K562 (cell line): ENCODE results near the gene FSTL4. TPM values are rescaled to one million over a fixed set of nuclear protein-coding genes. Genes with fewer than 3 reads are reported as not detected.

ENCODE experiments used
- ATAC-seq: fragments of 200-7000 bp; cut with Tn5 transposase; 3 replicates; pipeline ENCODE4 v1.9.1; 2020; ENCODE audit warnings: moderate library complexity
- BruUV-seq: library from RNA; stranded (reverse); fragments of 400-500 nt; replicated peaks from 2 replicates; lab custom pipeline; 2021; lab: Mats Ljungman, UMichigan
- CTCF ChIA-PET: fragments of 300-600 bp; formaldehyde crosslinking; extraction: SDS; loops from one replicate; lab custom pipeline; 2021; ENCODE audit warnings: low intra/inter-chr PET ratio; lab: Yijun Ruan, JAX
- POLR2A ChIA-PET: fragments of 300-600, 350-650 bp; sonication (Branson Sonifier 250); formaldehyde crosslinking; extraction: SDS; loops from one replicate; lab custom pipeline; 2021; ENCODE audit warnings: antibody characterized with exemption, inconsistent platforms; lab: Yijun Ruan, JAX
- DNase-seq, 4 experiments: peaks; one replicate each; pipeline versions ENCODE4 v3.0.0 to v3.0.0-alpha.2; 2011 to 2018; ENCODE audit warnings: low spot score in 3 of 4, mixed read lengths in 3 of 4; ENCODE audit errors: extremely low read depth in 1 of 4
- FAIRE-seq: peaks from 2 replicates; lab custom pipeline; 2011; peaks lifted over from hg19 to GRCh38; lab: Jason Lieb, UNC
- H2AFZ ChIP-seq: 2 replicates; pipeline ENCODE4 v1.6.0; 2011; ENCODE audit warnings: low read depth, low read length, control low read depth, inconsistent platforms
- H3K27ac ChIP-seq: fragments of 200-600 bp; 3 replicates; pipeline ENCODE4 v1.8.0; 2011; ENCODE audit warnings: low read depth, mild to moderate bottlenecking, control low read depth, inconsistent platforms, low read length, moderate library complexity, mixed read lengths; ENCODE audit errors: extremely low read depth
- H3K27me3 ChIP-seq, 2 experiments: fragments of 300-600 bp in 1 of 2; 2 replicates in 1 of 2; 3 replicates in 1 of 2; pipeline versions ENCODE4 v1.6.0 to v1.8.0; 2011; ENCODE audit warnings: inconsistent platforms in 2 of 2, low read length in 2 of 2, mild to moderate bottlenecking in 1 of 2, mixed read lengths in 1 of 2, moderate library complexity in 1 of 2; ENCODE audit not compliant: control insufficient read depth in 2 of 2, insufficient read depth in 2 of 2
- H3K36me3 ChIP-seq: fragments of 300-600 bp; 3 replicates; pipeline ENCODE4 v1.8.0; 2011; ENCODE audit warnings: mild to moderate bottlenecking, low read length, inconsistent platforms; ENCODE audit not compliant: control insufficient read depth, insufficient read depth
- H3K4me1 ChIP-seq, 2 experiments: fragments of 200-600 bp in 1 of 2; replicated peaks in 1 of 2; 2 replicates in 1 of 2; 3 replicates in 1 of 2; pipeline versions ENCODE4 v1.5.1 to v1.8.0; 2011; ENCODE audit warnings: inconsistent platforms in 2 of 2, low read length in 2 of 2, mild to moderate bottlenecking in 1 of 2, mixed read lengths in 1 of 2, moderate library complexity in 1 of 2; ENCODE audit not compliant: control insufficient read depth in 2 of 2, insufficient read depth in 2 of 2
- H3K4me2 ChIP-seq: 2 replicates; pipeline ENCODE4 v1.6.1; 2011; ENCODE audit warnings: low read length, control low read depth, inconsistent platforms, mixed read lengths; ENCODE audit not compliant: insufficient read depth
- H3K4me3 ChIP-seq: fragments of 200-600 bp; sonication (generic), shearing (Covaris generic); 2 replicates; pipeline ENCODE4 v1.5.1; 2016; ENCODE audit warnings: control low read depth, inconsistent platforms
- H3K79me2 ChIP-seq: fragments of 200-600 bp; 3 replicates; pipeline ENCODE4 v1.8.0; 2011; ENCODE audit warnings: low read length, inconsistent platforms; ENCODE audit not compliant: control insufficient read depth, insufficient read depth
- H3K9ac ChIP-seq, 2 experiments: 2 replicates each; pipeline versions ENCODE4 v1.6.0 to v1.6.1; 2011; ENCODE audit warnings: low read depth in 2 of 2, low read length in 2 of 2, control low read depth in 1 of 2, inconsistent platforms in 1 of 2, mild to moderate bottlenecking in 1 of 2, mixed read lengths in 1 of 2; ENCODE audit not compliant: insufficient read depth in 1 of 2
- H3K9me1 ChIP-seq: one replicate; pipeline ENCODE4 v1.6.0; 2011; ENCODE audit warnings: inconsistent platforms, mild to moderate bottlenecking, low read length, moderate library complexity; ENCODE audit not compliant: control insufficient read depth, insufficient read depth
- H3K9me3 ChIP-seq: replicated peaks from 2 replicates; pipeline ENCODE4 v1.5.1; 2011; ENCODE audit warnings: low read depth, low read length, inconsistent platforms; ENCODE audit not compliant: control insufficient read depth, insufficient read depth
- H4K20me1 ChIP-seq: replicated peaks from 2 replicates; pipeline ENCODE4 v1.6.1; 2011; ENCODE audit warnings: low read length, inconsistent platforms, mixed read lengths; ENCODE audit not compliant: control insufficient read depth, insufficient read depth
- ELF2 ChIP-seq: fragments of 250-450 bp; sonication (Bioruptor Pico); IDR thresholded peaks from 2 replicates; pipeline ENCODE4 v1.5.0; 2021; ENCODE audit warnings: mild to moderate bottlenecking
- NCOA4 ChIP-seq: fragments of 450-650 bp; IDR thresholded peaks from 2 replicates; pipeline ENCODE4 v1.6.1; 2018; ENCODE audit warnings: mild to moderate bottlenecking; ENCODE audit not compliant: partially characterized antibody
- PYGO2 ChIP-seq: fragments of 450-650 bp; IDR thresholded peaks from 2 replicates; pipeline ENCODE4 v1.6.1; 2016; ENCODE audit warnings: mild to moderate bottlenecking, missing genetic modification characterization, moderate library complexity, missing compliant biosample characterization
- REST ChIP-seq, 2 experiments: fragments of 450-650 bp; formaldehyde crosslinking in 1 of 2; IDR thresholded peaks; 2 replicates each; pipeline versions ENCODE4 v1.4.0 to v1.6.1; 2014 to 2020; ENCODE audit warnings: mild to moderate bottlenecking in 2 of 2, borderline replicate concordance in 1 of 2, low read depth in 1 of 2
- ZNF354B ChIP-seq: fragments of 250-450 bp; sonication (Bioruptor Pico); IDR thresholded peaks from 2 replicates; pipeline ENCODE4 v1.4.0; 2020
- ZNF57 ChIP-seq: fragments of 450-650 bp; formaldehyde crosslinking; IDR thresholded peaks from 2 replicates; pipeline ENCODE4 v1.4.0; 2020; ENCODE audit warnings: mild to moderate bottlenecking, moderate library complexity
- ZNF668 ChIP-seq: fragments of 250-450 bp; sonication (Bioruptor Pico); IDR thresholded peaks from 2 replicates; pipeline ENCODE4 v1.8.0; 2022; ENCODE audit warnings: mild to moderate bottlenecking, inconsistent platforms
- ZNF77 ChIP-seq: fragments of 250-450 bp; sonication (Bioruptor Pico); IDR thresholded peaks from 2 replicates; pipeline ENCODE4 v1.5.0; 2020
- ZNF778 ChIP-seq: fragments of 450-650 bp; formaldehyde crosslinking; IDR thresholded peaks from 2 replicates; pipeline ENCODE4 v1.4.0; 2020; ENCODE audit warnings: mild to moderate bottlenecking, moderate library complexity
- whole genome bisulfite sequencing: fragments of 100-300 bp; shearing (Covaris generic); methylation state at CpG from one replicate; pipeline ENCODE4 v1.1.6; 2016; ENCODE audit warnings: low coverage, mixed read lengths; ENCODE audit not compliant: insufficient coverage; ENCODE audit errors: missing lambda C conversion rate; 5-methylcytosine and 5-hydroxymethylcytosine counted together
- in situ Hi-C: fragments of 300-500 bp; cut with MboI; formaldehyde crosslinking; loops from 4 replicates; pipeline ENCODE4 v1.15.0; 2018; ENCODE audit warnings: inconsistent platforms, mixed read lengths
- intact Hi-C: fragments of 100-400 bp; cut with micrococcal nuclease; formaldehyde crosslinking; loops from 2 replicates; pipeline ENCODE4 v1.14.2; 2022
- polyA plus RNA-seq, 8 experiments: library from polyadenylated mRNA; depleted of rRNA in 4 of 8; stranded (reverse) in 5 of 8; unstranded in 3 of 8; fragments of >200 nt; fragmentation: Nextera tagmentation in 2 of 8; fragmentation: Illumina TruSeq in 1 of 8; extraction: Ambion mirVana in 2 of 8; extraction: Trizol in 1 of 8; gene quantifications; 2 replicates each; pipeline versions ENCODE4 v1.2.1 to v1.2.3, GENCODE V29; 2011 to 2014; ENCODE audit warnings: inconsistent platforms in 1 of 8, missing spikeins in 1 of 8
- total RNA-seq, 7 experiments: library from RNA; depleted of rRNA in 6 of 7; stranded (reverse); fragments of >200 nt in 6 of 7; fragmentation: Illumina TruSeq in 2 of 7; extraction: Trizol in 2 of 7; gene quantifications; 2 replicates each; pipeline versions ENCODE4 v1.2.1 to v1.2.3, GENCODE V29; 2011 to 2021; ENCODE audit warnings: low replicate concordance in 1 of 7

FSTL4 gene
- total and polyA plus RNA-seq, 9 of the 15 experiments (the other 6 are each of a cell fraction or from before 2014, with no cell fraction given), result 0.08 to 0.18 (median 0.10) TPM; not detected in 5

GRCh38 chr5:133200256-133200655, 412.1 kb downstream of the FSTL4 start:
- 0% methylated on average over 3 of the region's 3 CpGs for WGBS
- ChIA-PET CTCF (no interaction called here), POLR2A (no interaction called here)
- Histone ChIP-seq H3K9me3 (no peaks in the 10 kb centered on the region), H3K27ac (no peak overlapping the region), H3K36me3 (no peaks in the 10 kb centered on the region), H3K4me1 (no peaks in the 10 kb centered on the region), H3K4me2 (no peak overlapping the region), H3K9me1 (no peaks in the 10 kb centered on the region), H2AFZ (no peak overlapping the region), H3K4me3 (no peak overlapping the region), H3K27me3 (peaks cover 36 to 75% of the 10 kb centered on the region in 2 experiments), H3K79me2 (no peaks in the 10 kb centered on the region), H3K9ac (no peak overlapping the region), H4K20me1 (no peaks in the 10 kb centered on the region)
- intact Hi-C loops, result no loop called here
- TF ChIP-seq ELF2 (no peak), ZNF778 (CRISPR knock-in tag) (no peak), ZNF57 (no peak), ZNF354B (CRISPR knock-in tag) (no peak), NCOA4 (no peak), REST (IDR thresholded peaks at IDR 0.05; ENCODE audit: borderline replicate concordance) (no peak), REST (CRISPR knock-in tag; IDR thresholded peaks at IDR 0.05; ENCODE audit: low read depth) (no peak), ZNF77 (CRISPR knock-in tag) (no peak), PYGO2 (tag) (no peak), ZNF668 (CRISPR knock-in tag) (no peak)
- BruUV-seq, result no TSS peak
- ATAC-seq (no peak), FAIRE-seq (no peak), DNase-seq (no peak)
- in situ Hi-C loops, result no loop called here
